HepG2 (cell line): ENCODE data around the gene VAMP5. TPM values are rescaled to one million over a fixed set of nuclear protein-coding genes. Genes with fewer than 3 reads are reported as not detected.

Experiments
- ATAC-seq: fragments of 200-7000 bp; cut with Tn5 transposase; 3 replicates; pipeline ENCODE4 v1.9.1; 2020; ENCODE audit warnings: mild to moderate bottlenecking, moderate library complexity
- BruUV-seq: library from RNA; stranded (reverse); fragments of 400-500 nt; replicated peaks from 2 replicates; lab custom pipeline; 2021; lab: Mats Ljungman, UMichigan
- CTCF ChIA-PET: fragments of 300-600 bp; formaldehyde crosslinking; extraction: SDS; loops from one replicate; lab custom pipeline; 2021; ENCODE audit warnings: low total read pairs, inconsistent platforms, low intra/inter-chr PET ratio; lab: Yijun Ruan, JAX
- POLR2A ChIA-PET: fragments of 350-600 bp; sonication (Branson Sonifier 250); formaldehyde crosslinking; loops from one replicate; lab custom pipeline; 2020; ENCODE audit warnings: antibody characterized with exemption, inconsistent platforms; lab: Yijun Ruan, JAX
- DNase-seq: peaks from one replicate; pipeline ENCODE4 v3.0.0-alpha.2; 2015; ENCODE audit warnings: low spot score
- FAIRE-seq: peaks from 3 replicates; lab custom pipeline; 2011; peaks lifted over from hg19 to GRCh38; lab: Jason Lieb, UNC
- H2AFZ ChIP-seq: one replicate; pipeline ENCODE4 v1.6.1; 2011; ENCODE audit warnings: low read length, inconsistent platforms
- H3K27ac ChIP-seq: fragments of 300-600 bp; 3 replicates; pipeline ENCODE4 v1.8.0; 2011; ENCODE audit warnings: mixed run types, mild to moderate bottlenecking, mixed read lengths, low read length, inconsistent platforms; ENCODE audit not compliant: insufficient read depth; ENCODE audit errors: extremely low read length
- H3K27me3 ChIP-seq, 2 experiments: fragments of 200-600 bp in 1 of 2; 2 replicates in 1 of 2; 3 replicates in 1 of 2; pipeline versions ENCODE4 v1.6.0 to v1.8.0; 2011; ENCODE audit warnings: low read length in 2 of 2, mild to moderate bottlenecking in 2 of 2, moderate library complexity in 2 of 2, inconsistent platforms in 1 of 2; ENCODE audit not compliant: insufficient read depth in 2 of 2, control insufficient read depth in 1 of 2
- H3K36me3 ChIP-seq, 2 experiments: fragments of 200-600 bp in 1 of 2; replicated peaks in 1 of 2; 2 replicates in 1 of 2; 3 replicates in 1 of 2; pipeline versions ENCODE4 v1.5.1 to v1.8.0; 2011; ENCODE audit warnings: low read length in 2 of 2, inconsistent platforms in 1 of 2; ENCODE audit not compliant: insufficient read depth in 2 of 2, control insufficient read depth in 1 of 2
- H3K4me1 ChIP-seq: 2 replicates; pipeline ENCODE4 v1.5.1; 2012; ENCODE audit warnings: low read length, inconsistent platforms; ENCODE audit not compliant: insufficient read depth
- H3K4me2 ChIP-seq: 2 replicates; pipeline ENCODE4 v1.6.0; 2011; ENCODE audit warnings: low read depth, low read length, inconsistent platforms
- H3K4me3 ChIP-seq, 3 experiments: fragments of 200-600 bp in 1 of 3; sonication (generic), shearing (Covaris generic) in 1 of 3; replicated peaks in 1 of 3; 2 replicates each; pipeline ENCODE4 v1.5.1; 2011 to 2016; ENCODE audit warnings: low read length in 3 of 3, inconsistent platforms in 2 of 3, low read depth in 2 of 3, mild to moderate bottlenecking in 2 of 3, control low read depth in 1 of 3, mixed read lengths in 1 of 3; ENCODE audit not compliant: insufficient read depth in 1 of 3
- H3K79me2 ChIP-seq: one replicate; pipeline ENCODE4 v1.6.1; 2011; ENCODE audit warnings: low read length, inconsistent platforms; ENCODE audit not compliant: insufficient read depth
- H3K9ac ChIP-seq: 2 replicates; pipeline ENCODE4 v1.6.0; 2011; ENCODE audit warnings: mild to moderate bottlenecking, low read depth, low read length, inconsistent platforms; ENCODE audit not compliant: insufficient read depth
- H3K9me3 ChIP-seq: 2 replicates; pipeline ENCODE4 v1.5.1; 2012; ENCODE audit warnings: mild to moderate bottlenecking, low read length
- H4K20me1 ChIP-seq: 2 replicates; pipeline ENCODE4 v1.6.0; 2011; ENCODE audit warnings: inconsistent platforms, mild to moderate bottlenecking, low read length, moderate library complexity; ENCODE audit not compliant: insufficient read depth
- ARNT ChIP-seq: fragments of 450-650 bp; IDR thresholded peaks from 2 replicates; pipeline ENCODE4 v1.6.1; 2017
- E2F2 ChIP-seq: sonication (generic); formaldehyde crosslinking; IDR thresholded peaks from 2 replicates; pipeline ENCODE4 v1.4.0; 2020; ENCODE audit warnings: missing genetic modification reagents, borderline replicate concordance
- JUNB ChIP-seq: sonication (generic); formaldehyde crosslinking; IDR thresholded peaks from 2 replicates; pipeline ENCODE4 v1.8.0; 2022; ENCODE audit warnings: missing genetic modification reagents, mild to moderate bottlenecking, borderline replicate concordance
- MAFK ChIP-seq, 2 experiments: IDR thresholded peaks in 1 of 2; conservative IDR thresholded peaks in 1 of 2; 2 replicates each; pipeline ENCODE4 v1.6.1; 2011; ENCODE audit warnings: improper control_type of control experiment in 2 of 2, low read length in 2 of 2
- RFXAP ChIP-seq: sonication (generic); formaldehyde crosslinking; IDR thresholded peaks from 2 replicates; pipeline ENCODE4 v1.4.0; 2020; ENCODE audit warnings: missing genetic modification reagents, borderline replicate concordance
- SAP130 ChIP-seq: IDR thresholded peaks from 2 replicates; pipeline ENCODE4 v1.6.1; 2016; ENCODE audit warnings: low read depth
- TFAP4 ChIP-seq: sonication (generic); IDR thresholded peaks from 2 replicates; pipeline ENCODE4 v1.6.1; 2016; ENCODE audit warnings: low read depth, borderline replicate concordance
- ZBTB2 ChIP-seq: sonication (generic); formaldehyde crosslinking; IDR thresholded peaks from 2 replicates; pipeline ENCODE4 v1.8.0; 2022; ENCODE audit warnings: low read depth, missing genetic modification reagents
- ZNF101 ChIP-seq: sonication (generic); formaldehyde crosslinking; IDR thresholded peaks from 2 replicates; pipeline ENCODE4 v1.4.0; 2020; ENCODE audit warnings: mild to moderate bottlenecking, low read depth, missing genetic modification reagents, borderline replicate concordance
- ZNF138 ChIP-seq: sonication (generic); formaldehyde crosslinking; IDR thresholded peaks from 2 replicates; pipeline ENCODE4 v1.5.0; 2020; ENCODE audit warnings: mild to moderate bottlenecking, low read depth, missing genetic modification reagents
- ZNF263 ChIP-seq: sonication (generic); formaldehyde crosslinking; IDR thresholded peaks from 2 replicates; pipeline ENCODE4 v1.4.0; 2020; ENCODE audit warnings: missing genetic modification reagents
- ZNF350 ChIP-seq: sonication (generic); formaldehyde crosslinking; IDR thresholded peaks from 2 replicates; pipeline ENCODE4 v1.4.0; 2020; ENCODE audit warnings: mild to moderate bottlenecking, low read depth, missing genetic modification reagents, borderline replicate concordance
- ZNF570 ChIP-seq: sonication (generic); formaldehyde crosslinking; IDR thresholded peaks from 2 replicates; pipeline ENCODE4 v1.4.0; 2020; ENCODE audit warnings: mild to moderate bottlenecking, missing genetic modification reagents, borderline replicate concordance
- ZNF724P ChIP-seq: sonication (generic); formaldehyde crosslinking; IDR thresholded peaks from 2 replicates; pipeline ENCODE4 v1.8.0; 2022; ENCODE audit warnings: missing genetic modification reagents, borderline replicate concordance
- WGBS: methylation state at CpG from one replicate; pipeline ENCODE4 v1.1.6; 2017; ENCODE audit warnings: low lambda C conversion rate; 5-methylcytosine and 5-hydroxymethylcytosine counted together
- in situ Hi-C: cut with HindIII; loops from 2 replicates; pipeline ENCODE4 v1.10.0; 2017; ENCODE audit warnings: low pct_unique_long_range_greater_than_20kb; ENCODE audit not compliant: extremely low pct_ligation_motif_present
- intact Hi-C: fragments of 100-400 bp; cut with micrococcal nuclease; formaldehyde crosslinking; loops from one replicate; pipeline ENCODE4 v1.10.0; 2022; ENCODE audit not compliant: unreplicated experiment
- polyA plus RNA-seq, 8 experiments: library from polyadenylated mRNA; depleted of rRNA in 3 of 8; stranded (reverse) in 7 of 8; unstranded in 1 of 8; fragments of >200 nt; fragmentation: Illumina TruSeq in 4 of 8; extraction: Trizol in 4 of 8; gene quantifications; 2 replicates each; pipeline versions ENCODE4 v1.2.1 to v1.2.3, GENCODE V29; 2011 to 2016; ENCODE audit warnings: low read depth in 4 of 8, missing spikeins in 1 of 8, mixed read lengths in 1 of 8; ENCODE audit not compliant: insufficient read depth in 1 of 8
- total RNA-seq, 5 experiments: library from RNA; depleted of rRNA; stranded (reverse); fragments of >200 nt; fragmentation: Illumina TruSeq; extraction: Trizol; gene quantifications; 2 replicates each; pipeline ENCODE4 v1.2.3, GENCODE V29; 2016; ENCODE audit warnings: low read depth in 1 of 5
- TF ChIP-seq, protein P1 (sequence below): IDR thresholded peaks from 2 replicates; pipeline ENCODE4 v1.6.1; 2016; ENCODE audit warnings: mild to moderate bottlenecking

VAMP5 gene
- total and polyA plus RNA-seq, 2 of the 13 experiments (the other 11 are each of a cell fraction or from before 2014, with no cell fraction given) = 7.2 to 56.7 TPM

GRCh38 chr2:85579266-85579935 is 4.8 kb upstream of the VAMP5 start:
- peak overlapping the region; percentile 95 for H3K4me2 ChIP-seq
- H3K9ac ChIP-seq = peak overlapping the region; percentile 80
- CTCF ChIA-PET = no interaction called here
- 58% methylated on average over 6 of the region's 6 CpGs for WGBS
- BruUV-seq = TSS peak; percentile 55
- peaks cover 66% of the 10 kb centered on the region for H3K4me1 ChIP-seq
- in situ Hi-C loops = no loop called here
- H3K79me2 ChIP-seq = peaks cover 12% of the 10 kb centered on the region
- H3K4me3 ChIP-seq = peak overlapping the region in 1 of 3 experiments; percentile 90; a peak in 2 of 6 replicates
- H3K27ac ChIP-seq = peak overlapping the region; percentile 33
- FAIRE-seq (no peak), ATAC-seq (no peak), DNase-seq (no peak)
- H4K20me1 ChIP-seq = no peaks in the 10 kb centered on the region
- no peaks in the 10 kb centered on the region for H3K9me3 ChIP-seq
- H3K27me3 ChIP-seq = no peaks in the 10 kb centered on the region; a peak in 1 of 5 replicates
- H2AFZ ChIP-seq = no peak overlapping the region
- intact Hi-C loops = no loop called here
- peaks cover 0 to 7% of the 10 kb centered on the region in 2 experiments; a peak in 4 of 5 replicates for H3K36me3 ChIP-seq
- POLR2A ChIA-PET = interaction anchor here (0.7 to 12.7 kb wide), 8 partner anchors 8 to 160 kb away, joined by 3 to 201 read pairs (median 24); partner anchors contain the start of genes GGCX, MAT2A, RNF181 and SH2D6
- 0 out of 2 replicates have a peak, but pooled peaks have one; percentile 43 for TF ChIP-seq ZNF350 (CRISPR knock-in tag)
- no peak for TF ChIP-seq ZNF724P (CRISPR knock-in tag)
- no peak for TF ChIP-seq ARNT
- TF ChIP-seq E2F2 (CRISPR knock-in tag) = 0 out of 2 replicates have a peak, but pooled peaks have one; percentile 39
- TF ChIP-seq ZBTB2 (CRISPR knock-in tag) = no peak
- TF ChIP-seq SAP130 = 0 out of 2 replicates have a peak, but pooled peaks have one; percentile 17
- TF ChIP-seq, protein P1, sequence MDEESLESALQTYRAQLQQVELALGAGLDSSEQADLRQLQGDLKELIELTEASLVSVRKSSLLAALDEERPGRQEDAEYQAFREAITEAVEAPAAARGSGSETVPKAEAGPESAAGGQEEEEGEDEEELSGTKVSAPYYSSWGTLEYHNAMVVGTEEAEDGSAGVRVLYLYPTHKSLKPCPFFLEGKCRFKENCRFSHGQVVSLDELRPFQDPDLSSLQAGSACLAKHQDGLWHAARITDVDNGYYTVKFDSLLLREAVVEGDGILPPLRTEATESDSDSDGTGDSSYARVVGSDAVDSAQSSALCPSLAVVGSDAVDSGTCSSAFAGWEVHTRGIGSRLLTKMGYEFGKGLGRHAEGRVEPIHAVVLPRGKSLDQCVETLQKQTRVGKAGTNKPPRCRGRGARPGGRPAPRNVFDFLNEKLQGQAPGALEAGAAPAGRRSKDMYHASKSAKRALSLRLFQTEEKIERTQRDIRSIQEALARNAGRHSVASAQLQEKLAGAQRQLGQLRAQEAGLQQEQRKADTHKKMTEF = 0 out of 2 replicates have a peak, but pooled peaks have one; percentile 23
- TF ChIP-seq RFXAP (CRISPR knock-in tag) = no peak
- no peak for TF ChIP-seq ZNF570 (CRISPR knock-in tag)
- peak; percentile 26; the same call in 1 of the 2 replicates for TF ChIP-seq TFAP4
- TF ChIP-seq ZNF101 (CRISPR knock-in tag) = no peak
- 0 out of 2 replicates have a peak, but pooled peaks have one; percentile 2 for TF ChIP-seq ZNF263 (CRISPR knock-in tag)
- no peak for TF ChIP-seq JUNB (CRISPR knock-in tag)
- no peak for TF ChIP-seq MAFK (conservative IDR thresholded peaks at IDR 0.05 in 1 of 2, IDR thresholded peaks at IDR 0.05 in 1 of 2; ENCODE audit: low read length in 2 of 2)
- no peak for TF ChIP-seq ZNF138 (CRISPR knock-in tag)
